ENCODE measurements around the gene DOK3.

Gene DOK3

GRCh38 chr5:177516601-177517568 lies 7.3 kb upstream of the DOK3 start, which contains the start of gene DDX41:
Gene DDX41 (minus strand): TSS chr5:177516961. CDS start chr5:177516945, 16 bp downstream.
- Histone ChIP-seq H3K36me3 (ENCODE audit: insufficient read depth, low read length) (peaks cover 67% of the 10 kb centered on the region), H2AFZ (ENCODE audit: low read depth, low read length) (peak within 1 kb of the TSS; percentile 21), H3K4me1 (ENCODE audit: insufficient read depth, low read length) (peaks cover 11% of the 10 kb centered on the region), H3K9me3 (ENCODE audit: low read length) (no peaks in the 10 kb centered on the region), H3K4me3 (ENCODE audit: low read length) (peak within 1 kb of the TSS; percentile 86), H3K27me3 (ENCODE audit: insufficient read depth, low read length) (no peaks in the 10 kb centered on the region)

GRCh38 chr5:177515580-177515979 lies 6.0 kb upstream of the DOK3 start:
- peak overlapping the region; percentile 86 for H3K4me3 ChIP-seq (ENCODE audit: low read length)
- no peak overlapping the region for H2AFZ ChIP-seq (ENCODE audit: low read depth, low read length)
- H3K27me3 ChIP-seq (ENCODE audit: insufficient read depth, low read length), result no peaks in the 10 kb centered on the region
- H3K4me1 ChIP-seq (ENCODE audit: insufficient read depth, low read length), result peaks cover 11% of the 10 kb centered on the region
- H3K9me3 ChIP-seq (ENCODE audit: low read length), result no peaks in the 10 kb centered on the region
- peaks cover 67% of the 10 kb centered on the region for H3K36me3 ChIP-seq (ENCODE audit: insufficient read depth, low read length)

- Histone ChIP-seq H3K36me3 (ENCODE audit: insufficient read depth, low read length) (peaks cover 64% of the 10 kb centered on the region), H3K4me3 (ENCODE audit: low read length) (no peak overlapping the region), H3K27me3 (ENCODE audit: insufficient read depth, low read length) (no peaks in the 10 kb centered on the region), H3K4me1 (ENCODE audit: insufficient read depth, low read length) (peaks cover 11% of the 10 kb centered on the region), H3K9me3 (ENCODE audit: low read length) (no peaks in the 10 kb centered on the region), H2AFZ (ENCODE audit: low read depth, low read length) (no peak overlapping the region)
Observed at GRCh38 chr5:177514541-177514940, 4.9 kb upstream of the DOK3 start.

GRCh38 chr5:177513500-177513899 lies 3.9 kb upstream of the DOK3 start:
- Histone ChIP-seq H3K36me3 (ENCODE audit: insufficient read depth, low read length) (peaks cover 59% of the 10 kb centered on the region), H3K4me3 (ENCODE audit: low read length) (no peak overlapping the region), H3K4me1 (ENCODE audit: insufficient read depth, low read length) (peaks cover 20% of the 10 kb centered on the region), H3K27me3 (ENCODE audit: insufficient read depth, low read length) (no peaks in the 10 kb centered on the region), H3K9me3 (ENCODE audit: low read length) (no peaks in the 10 kb centered on the region), H2AFZ (ENCODE audit: low read depth, low read length) (no peak overlapping the region)

GRCh38 chr5:177512736-177513380 lies 3.2 kb upstream of the DOK3 start:
- peaks cover 59% of the 10 kb centered on the region for H3K36me3 ChIP-seq (ENCODE audit: insufficient read depth, low read length)
- no peak overlapping the region for H3K4me3 ChIP-seq (ENCODE audit: low read length)
- H2AFZ ChIP-seq (ENCODE audit: low read depth, low read length), result no peak overlapping the region
- no peaks in the 10 kb centered on the region for H3K9me3 ChIP-seq (ENCODE audit: low read length)
- no peaks in the 10 kb centered on the region for H3K27me3 ChIP-seq (ENCODE audit: insufficient read depth, low read length)
- H3K4me1 ChIP-seq (ENCODE audit: insufficient read depth, low read length), result peaks cover 23% of the 10 kb centered on the region

GRCh38 chr5:177511796-177512675 lies 2.4 kb upstream of the DOK3 start:
- Histone ChIP-seq H3K4me1 (ENCODE audit: insufficient read depth, low read length) (peaks cover 23% of the 10 kb centered on the region), H3K27me3 (ENCODE audit: insufficient read depth, low read length) (no peaks in the 10 kb centered on the region), H2AFZ (ENCODE audit: low read depth, low read length) (no peak overlapping the region), H3K36me3 (ENCODE audit: insufficient read depth, low read length) (peaks cover 59% of the 10 kb centered on the region), H3K4me3 (ENCODE audit: low read length) (no peak overlapping the region), H3K9me3 (ENCODE audit: low read length) (no peaks in the 10 kb centered on the region)

GRCh38 chr5:177511181-177511580 lies 1.6 kb upstream of the DOK3 start:
- H3K9me3 ChIP-seq (ENCODE audit: low read length), result no peaks in the 10 kb centered on the region
- no peak overlapping the region for H2AFZ ChIP-seq (ENCODE audit: low read depth, low read length)
- H3K4me1 ChIP-seq (ENCODE audit: insufficient read depth, low read length), result peaks cover 22% of the 10 kb centered on the region
- H3K36me3 ChIP-seq (ENCODE audit: insufficient read depth, low read length), result peaks cover 59% of the 10 kb centered on the region
- H3K4me3 ChIP-seq (ENCODE audit: low read length), result no peak overlapping the region
- H3K27me3 ChIP-seq (ENCODE audit: insufficient read depth, low read length), result no peaks in the 10 kb centered on the region

- H2AFZ ChIP-seq (ENCODE audit: low read depth, low read length), result no peak overlapping the region
- H3K36me3 ChIP-seq (ENCODE audit: insufficient read depth, low read length), result peaks cover 57% of the 10 kb centered on the region
- H3K27me3 ChIP-seq (ENCODE audit: insufficient read depth, low read length), result no peaks in the 10 kb centered on the region
- H3K9me3 ChIP-seq (ENCODE audit: low read length), result no peaks in the 10 kb centered on the region
- peaks cover 16% of the 10 kb centered on the region for H3K4me1 ChIP-seq (ENCODE audit: insufficient read depth, low read length)
- no peak overlapping the region for H3K4me3 ChIP-seq (ENCODE audit: low read length)
Observed at GRCh38 chr5:177510567-177511053, 984 bp upstream of the DOK3 start.

GRCh38 chr5:177509991-177510566 lies 453 bp upstream of the DOK3 start:
- Histone ChIP-seq H3K4me3 (ENCODE audit: low read length) (no peak overlapping the region), H3K9me3 (ENCODE audit: low read length) (no peaks in the 10 kb centered on the region), H2AFZ (ENCODE audit: low read depth, low read length) (no peak overlapping the region), H3K27me3 (ENCODE audit: insufficient read depth, low read length) (no peaks in the 10 kb centered on the region), H3K36me3 (ENCODE audit: insufficient read depth, low read length) (peaks cover 51% of the 10 kb centered on the region), H3K4me1 (ENCODE audit: insufficient read depth, low read length) (peaks cover 13% of the 10 kb centered on the region)

- H3K27me3 ChIP-seq (ENCODE audit: insufficient read depth, low read length), result no peaks in the 10 kb centered on the region
- H3K9me3 ChIP-seq (ENCODE audit: low read length), result no peaks in the 10 kb centered on the region
- H3K4me1 ChIP-seq (ENCODE audit: insufficient read depth, low read length), result peaks cover 13% of the 10 kb centered on the region
- H3K36me3 ChIP-seq (ENCODE audit: insufficient read depth, low read length), result peaks cover 39% of the 10 kb centered on the region
- H3K4me3 ChIP-seq (ENCODE audit: low read length), result no peak overlapping the region
- H2AFZ ChIP-seq (ENCODE audit: low read depth, low read length), result no peak overlapping the region
Observed at GRCh38 chr5:177508837-177509236, 789 bp downstream of the DOK3 start.

- Histone ChIP-seq H3K9me3 (ENCODE audit: low read length) (no peaks in the 10 kb centered on the region), H3K36me3 (ENCODE audit: insufficient read depth, low read length) (peaks cover 33% of the 10 kb centered on the region), H3K27me3 (ENCODE audit: insufficient read depth, low read length) (no peaks in the 10 kb centered on the region), H3K4me3 (ENCODE audit: low read length) (no peak overlapping the region), H3K4me1 (ENCODE audit: insufficient read depth, low read length) (peaks cover 13% of the 10 kb centered on the region), H2AFZ (ENCODE audit: low read depth, low read length) (no peak overlapping the region)
Observed at GRCh38 chr5:177508221-177508611, 1.4 kb downstream of the DOK3 start.

GRCh38 chr5:177507596-177508220 lies 1.9 kb downstream of the DOK3 start:
- Histone ChIP-seq H2AFZ (ENCODE audit: low read depth, low read length) (no peak overlapping the region), H3K9me3 (ENCODE audit: low read length) (no peaks in the 10 kb centered on the region), H3K36me3 (ENCODE audit: insufficient read depth, low read length) (peaks cover 28% of the 10 kb centered on the region), H3K4me3 (ENCODE audit: low read length) (no peak overlapping the region), H3K27me3 (ENCODE audit: insufficient read depth, low read length) (no peaks in the 10 kb centered on the region), H3K4me1 (ENCODE audit: insufficient read depth, low read length) (peaks cover 15% of the 10 kb centered on the region)
